RWPE1 (cell line): Measurements from ENCODE around the gene CCDC188.

Source experiments
- CTCF ChIA-PET: fragments of 350-600 bp; sonication (Branson Sonifier 250); formaldehyde crosslinking; extraction: SDS; loops from one replicate; lab custom pipeline; 2021; lab: Yijun Ruan, JAX
- POLR2A ChIA-PET: fragments of 400-600 bp; formaldehyde crosslinking; extraction: SDS; loops from one replicate; lab custom pipeline; 2020; ENCODE audit warnings: antibody characterized with exemption; ENCODE audit not compliant: low non-redundant PET; lab: Yijun Ruan, JAX
- DNase-seq: peaks from one replicate; pipeline ENCODE4 v3.0.0; 2012; ENCODE audit warnings: low spot score
- H3K27ac ChIP-seq: fragments of 450-650 bp; 2 replicates; pipeline ENCODE4 v1.5.1; 2017
- TF ChIP-seq, protein P1 (sequence below): fragments of 450-650 bp; conservative IDR thresholded peaks from 2 replicates; pipeline ENCODE4 v1.5.1; 2017; ENCODE audit warnings: low read depth, mild to moderate bottlenecking

CCDC188 gene

GRCh38 chr22:20186183-20186870 is 35.5 kb upstream of the CCDC188 start:
- no peak for DNase-seq
- TF ChIP-seq, protein P1, sequence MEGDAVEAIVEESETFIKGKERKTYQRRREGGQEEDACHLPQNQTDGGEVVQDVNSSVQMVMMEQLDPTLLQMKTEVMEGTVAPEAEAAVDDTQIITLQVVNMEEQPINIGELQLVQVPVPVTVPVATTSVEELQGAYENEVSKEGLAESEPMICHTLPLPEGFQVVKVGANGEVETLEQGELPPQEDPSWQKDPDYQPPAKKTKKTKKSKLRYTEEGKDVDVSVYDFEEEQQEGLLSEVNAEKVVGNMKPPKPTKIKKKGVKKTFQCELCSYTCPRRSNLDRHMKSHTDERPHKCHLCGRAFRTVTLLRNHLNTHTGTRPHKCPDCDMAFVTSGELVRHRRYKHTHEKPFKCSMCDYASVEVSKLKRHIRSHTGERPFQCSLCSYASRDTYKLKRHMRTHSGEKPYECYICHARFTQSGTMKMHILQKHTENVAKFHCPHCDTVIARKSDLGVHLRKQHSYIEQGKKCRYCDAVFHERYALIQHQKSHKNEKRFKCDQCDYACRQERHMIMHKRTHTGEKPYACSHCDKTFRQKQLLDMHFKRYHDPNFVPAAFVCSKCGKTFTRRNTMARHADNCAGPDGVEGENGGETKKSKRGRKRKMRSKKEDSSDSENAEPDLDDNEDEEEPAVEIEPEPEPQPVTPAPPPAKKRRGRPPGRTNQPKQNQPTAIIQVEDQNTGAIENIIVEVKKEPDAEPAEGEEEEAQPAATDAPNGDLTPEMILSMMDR: no peak
- H3K27ac ChIP-seq: no peak overlapping the region
- CTCF ChIA-PET: no interaction called here
- POLR2A ChIA-PET: no interaction called here

- ChIA-PET CTCF (no interaction called here), POLR2A (no interaction called here)
- TF ChIP-seq, protein P1: no peak
- H3K27ac ChIP-seq: no peak overlapping the region
- no peak for DNase-seq
These were observed 34.9 kb upstream of the CCDC188 start for GRCh38 chr22:20185750-20186149.

DNA sequence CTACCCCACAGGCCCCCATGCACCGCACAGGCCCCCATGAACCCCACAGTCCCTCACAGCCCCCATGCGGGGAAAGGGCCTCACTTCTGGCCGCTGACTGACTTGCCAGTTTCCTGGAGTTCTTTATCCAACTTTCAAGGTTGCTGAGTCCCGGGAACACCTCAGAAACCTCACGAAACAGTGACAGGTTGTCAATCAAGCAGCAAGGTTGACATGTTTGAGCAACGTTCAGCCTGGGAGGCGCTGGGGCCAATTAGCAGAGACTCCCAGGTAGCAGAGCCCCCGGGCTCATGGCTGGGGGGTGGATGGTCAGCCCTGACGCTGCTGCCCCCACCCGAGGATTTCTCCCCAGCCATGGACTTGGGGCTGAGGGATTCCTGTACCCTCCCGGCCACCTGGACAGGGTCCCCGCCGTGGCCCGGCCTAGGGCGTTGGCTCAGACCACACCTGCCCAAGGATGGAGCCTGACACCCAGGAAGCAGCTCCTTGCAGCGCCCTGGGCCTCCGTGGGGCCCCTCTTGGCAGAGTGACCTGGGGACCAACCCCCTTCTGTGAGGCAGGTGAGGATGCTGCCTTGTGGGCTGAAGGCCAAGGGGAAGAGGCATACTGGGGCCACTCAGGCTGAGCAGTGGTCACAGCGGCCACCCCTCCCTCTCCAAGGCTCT is 33.8 kb upstream of the CCDC188 start:
- TF ChIP-seq, protein P1: no peak
- ChIA-PET POLR2A (no interaction called here), CTCF (no interaction called here)
- H3K27ac ChIP-seq: no peak overlapping the region
- DNase-seq: no peak

- DNase-seq: no peak
- POLR2A ChIA-PET: no interaction called here
- H3K27ac ChIP-seq: no peak overlapping the region
- TF ChIP-seq, protein P1: no peak
- CTCF ChIA-PET: no interaction called here
These were observed 33.0 kb upstream of the CCDC188 start for GRCh38 chr22:20183823-20184222.

- TF ChIP-seq, protein P1: no peak
- ChIA-PET CTCF (no interaction called here), POLR2A (no interaction called here)
- H3K27ac ChIP-seq: no peak overlapping the region
- DNase-seq: no peak
These were observed 32.2 kb upstream of the CCDC188 start for GRCh38 chr22:20183101-20183500.

- POLR2A ChIA-PET: no interaction called here
- no peak for DNase-seq
- CTCF ChIA-PET: no interaction called here
- no peak overlapping the region for H3K27ac ChIP-seq
- TF ChIP-seq, protein P1: no peak
These were observed 31.5 kb upstream of the CCDC188 start for GRCh38 chr22:20182365-20182764.
